ELR (cell line): ENCODE data around the gene RASGEF1C.
"Not testable (repeated sequence)": the region's sequence is repeated elsewhere in the genome, so short reads cannot be mapped to it uniquely, and the experiment has no call there.

Source experiments
- DNase-seq: peaks from one replicate; pipeline ENCODE4 v3.0.0-alpha.2; 2015; ENCODE audit warnings: low read depth

RASGEF1C gene

DNA sequence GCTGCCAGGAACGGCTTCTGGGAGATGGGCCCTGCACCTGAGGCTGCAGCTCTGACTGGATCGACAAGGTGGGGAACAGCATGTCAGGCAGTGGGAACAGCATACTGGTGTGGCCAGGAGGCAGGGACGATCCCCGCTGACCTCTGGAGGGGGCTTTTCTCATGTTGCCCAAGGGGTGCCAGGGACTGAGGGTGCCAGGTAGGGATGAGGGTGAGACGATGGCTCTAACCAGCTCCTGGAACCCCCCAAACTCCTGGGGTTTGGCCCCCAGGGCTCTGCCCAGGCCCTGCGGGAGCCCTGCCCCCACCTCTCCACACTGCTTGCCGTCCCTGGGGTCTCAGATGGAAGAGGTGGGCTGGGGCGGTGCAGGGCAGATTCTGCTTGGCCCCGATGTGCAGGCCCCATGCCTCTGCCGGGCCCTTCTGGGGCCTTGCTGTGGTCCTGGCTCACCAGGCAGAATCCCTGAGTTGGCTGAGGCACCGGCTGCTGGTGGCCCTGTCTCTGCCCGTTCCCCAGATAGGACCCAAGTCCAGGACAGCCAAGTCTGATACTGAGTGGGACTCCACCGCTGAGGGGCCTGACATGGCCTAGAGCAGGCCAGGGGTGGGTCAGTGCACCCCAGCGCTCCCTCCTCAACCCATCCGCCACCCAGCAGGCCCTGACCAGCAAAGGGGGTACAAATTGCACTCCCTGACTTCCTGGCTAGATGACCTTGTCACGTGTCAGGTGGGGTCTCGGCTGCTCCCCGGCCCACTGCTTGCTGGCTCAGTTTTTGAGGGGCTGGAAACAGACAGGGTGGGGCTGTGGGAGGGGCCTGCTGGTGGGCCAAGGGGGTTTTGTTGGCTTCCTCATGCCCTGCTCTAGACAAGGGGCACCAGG is 109.0 kb downstream of the RASGEF1C start:
- DNase-seq: no peak

DNA sequence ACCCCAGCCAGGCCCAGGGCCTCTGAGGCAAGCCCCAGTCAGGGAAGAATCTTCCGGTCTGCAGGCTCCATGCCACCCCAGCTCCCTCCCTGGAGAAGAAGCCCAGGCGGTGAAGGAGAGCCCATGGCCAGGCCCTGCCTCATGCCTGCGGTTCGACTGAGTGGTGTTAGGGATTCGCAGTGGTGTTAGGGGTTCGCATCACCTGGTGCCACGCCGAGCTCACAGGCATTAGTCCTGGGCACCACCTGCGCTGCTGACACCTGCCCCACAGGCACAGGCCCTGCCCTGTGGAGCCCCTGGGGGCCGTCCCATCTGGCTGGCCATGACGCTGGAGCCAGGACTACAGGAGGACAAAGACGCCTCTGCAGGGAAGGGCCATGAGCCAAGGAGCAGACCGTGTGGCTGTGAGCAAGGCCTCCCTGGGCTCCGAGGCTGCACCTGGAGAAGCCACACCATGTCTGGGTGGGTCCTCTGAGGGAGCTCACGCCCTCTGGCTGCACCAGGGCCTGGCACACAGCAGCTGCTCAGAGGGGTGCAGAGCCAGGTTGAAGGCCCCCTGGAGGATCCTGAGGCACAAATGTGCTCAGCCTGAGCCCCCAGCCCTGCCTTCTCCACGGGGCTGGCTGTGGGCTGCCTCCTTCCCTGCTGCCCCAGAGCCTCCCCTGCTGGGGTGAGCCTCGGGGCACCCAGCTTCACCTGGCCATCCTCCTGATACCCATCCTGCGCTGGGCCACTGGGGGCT is 109.8 kb downstream of the RASGEF1C start:
- DNase-seq: no peak

DNA sequence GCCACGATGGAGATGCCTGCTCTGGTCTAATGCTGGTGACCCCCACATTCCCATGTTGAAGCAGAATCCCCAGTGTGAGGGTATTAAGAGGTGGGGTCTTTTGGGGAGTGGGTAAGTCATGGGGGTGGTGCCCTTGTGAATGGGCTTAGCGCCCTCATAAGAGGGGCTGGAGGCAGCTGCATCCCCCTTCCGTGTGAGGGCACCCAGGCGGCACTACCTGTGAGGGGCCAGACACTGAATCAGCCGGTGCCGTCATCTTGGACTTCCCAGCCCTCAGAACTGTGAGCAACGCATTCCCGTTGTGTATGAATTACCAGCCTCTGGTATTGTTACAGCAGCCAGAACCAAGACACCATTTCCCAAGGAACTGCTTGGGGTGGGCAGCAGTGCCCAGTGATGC is 110.5 kb downstream of the RASGEF1C start:
- DNase-seq: no peak

- no peak for DNase-seq
Measured at GRCh38 chr5:180097926-180098325, 111.1 kb downstream of the RASGEF1C start.

DNA sequence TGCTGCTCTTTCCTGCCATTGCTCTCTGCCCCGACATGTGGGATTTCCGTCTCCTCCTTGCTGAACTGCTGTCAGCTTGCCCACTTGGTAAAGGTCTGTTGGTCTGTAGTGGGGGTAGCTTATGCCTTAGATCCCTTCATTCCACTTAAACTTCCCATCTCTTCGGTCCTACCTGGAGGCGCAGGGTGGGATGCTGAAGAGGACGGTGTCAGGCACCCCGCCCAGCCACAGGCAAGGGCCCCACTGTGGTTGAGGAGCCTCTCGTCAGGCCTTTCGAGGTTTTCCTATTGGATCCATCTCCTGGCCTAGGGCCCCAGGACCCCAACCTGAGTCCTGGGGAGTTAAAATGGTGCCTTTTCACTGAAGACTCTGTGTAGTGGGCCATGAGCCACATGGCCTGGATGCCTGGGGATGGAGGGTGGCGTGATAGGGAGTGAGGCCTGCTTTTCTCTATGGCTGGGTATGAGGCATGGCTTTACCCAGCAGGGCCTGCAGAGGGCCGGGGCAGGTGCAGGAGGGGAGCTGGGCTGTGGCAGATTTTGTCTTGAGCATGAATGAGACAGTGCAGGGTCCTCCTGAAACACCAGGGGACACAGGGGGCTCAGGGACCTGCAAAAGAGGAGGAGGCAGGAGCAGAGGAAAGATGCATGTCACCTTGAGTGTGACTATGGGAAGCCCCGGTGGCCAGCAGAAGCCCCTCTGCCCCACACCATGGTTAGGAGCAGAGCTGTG is 111.7 kb downstream of the RASGEF1C start:
- DNase-seq: no peak

DNA sequence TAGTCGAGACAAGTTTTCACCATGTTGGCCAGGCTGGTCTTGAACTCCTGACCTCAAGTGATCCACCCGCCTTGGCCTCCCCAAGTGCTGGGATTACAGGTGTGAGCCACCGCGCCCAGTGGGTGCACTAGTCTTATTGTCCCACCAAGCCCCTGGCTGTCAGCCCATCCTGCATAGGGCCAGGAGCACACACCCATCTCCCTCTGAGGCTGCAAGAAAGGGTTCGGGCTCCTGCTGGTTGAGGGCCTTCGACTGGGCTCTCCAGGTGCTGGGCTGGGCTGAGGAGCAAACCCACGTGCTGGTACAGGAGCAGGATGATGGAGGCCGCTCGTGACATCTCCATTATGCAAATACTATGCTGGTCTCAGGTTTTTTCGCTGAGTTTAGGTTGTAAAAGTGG is 112.4 kb downstream of the RASGEF1C start:
- DNase-seq: no peak

- DNase-seq: no peak
Measured at GRCh38 chr5:180095545-180095944, 113.5 kb downstream of the RASGEF1C start.

DNA sequence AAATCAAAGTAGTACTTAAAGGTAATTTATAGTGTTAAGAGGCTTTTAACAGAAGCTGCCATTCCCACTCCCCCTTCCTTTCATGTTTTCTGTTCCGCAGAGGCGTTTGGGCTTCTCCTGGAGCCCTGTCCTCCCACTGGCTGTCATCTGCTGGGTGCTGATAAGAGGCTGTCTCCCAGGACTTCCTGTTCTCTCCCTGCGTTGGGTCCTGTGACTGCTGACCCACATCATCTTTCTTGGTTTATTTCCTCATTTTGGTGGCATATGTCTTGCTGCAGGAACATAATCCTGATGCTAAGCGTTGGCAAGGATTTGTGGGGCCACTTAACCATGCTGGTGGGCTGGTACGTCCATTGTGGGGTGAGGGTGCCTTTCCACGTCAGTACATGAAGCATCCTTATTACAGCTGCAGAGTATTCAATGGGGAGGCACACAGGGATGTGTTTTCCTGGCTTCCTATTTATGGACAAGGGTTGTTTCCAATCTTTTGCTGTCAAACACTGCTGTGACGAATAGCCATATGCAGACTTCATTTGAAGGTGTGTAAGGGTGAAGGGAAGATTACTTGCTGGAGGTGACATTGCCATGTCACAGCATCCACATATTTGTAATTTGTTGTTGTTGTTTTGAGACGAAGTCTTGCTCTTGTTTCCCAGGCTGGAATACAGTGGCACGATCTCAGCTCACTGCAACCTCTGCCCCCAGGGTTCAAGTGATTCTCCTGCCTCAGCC is 115.2 kb downstream of the RASGEF1C start:
- DNase-seq: no peak

GRCh38 chr5:180093241-180093640 is 115.8 kb downstream of the RASGEF1C start:
- DNase-seq: no peak

GRCh38 chr5:180090769-180091546 is 118.1 kb downstream of the RASGEF1C start:
- peak; percentile 35 for DNase-seq

GRCh38 chr5:180090098-180090768 is 118.8 kb downstream of the RASGEF1C start:
- DNase-seq: peak; percentile 52

DNA sequence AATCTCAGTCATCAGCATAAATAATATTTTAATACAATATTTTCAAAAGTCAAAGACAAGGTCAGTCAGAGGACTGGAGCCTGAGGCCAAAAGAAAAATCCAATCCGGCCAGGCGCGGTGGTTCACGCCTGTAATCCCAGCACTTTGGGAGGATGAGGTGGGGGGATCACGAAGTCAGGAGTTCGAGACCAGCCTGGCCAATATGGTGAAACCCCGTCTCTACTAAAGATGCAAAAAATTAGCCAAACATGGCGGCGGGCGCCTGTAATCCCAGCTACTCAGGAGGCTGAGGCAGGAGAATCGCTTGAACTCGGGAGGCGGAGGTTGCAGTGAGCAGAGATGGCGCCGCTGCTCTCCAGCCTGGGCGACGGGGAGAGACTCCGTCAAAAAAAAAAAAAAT is 119.4 kb downstream of the RASGEF1C start:
- DNase-seq: not testable (repeated sequence)

DNA sequence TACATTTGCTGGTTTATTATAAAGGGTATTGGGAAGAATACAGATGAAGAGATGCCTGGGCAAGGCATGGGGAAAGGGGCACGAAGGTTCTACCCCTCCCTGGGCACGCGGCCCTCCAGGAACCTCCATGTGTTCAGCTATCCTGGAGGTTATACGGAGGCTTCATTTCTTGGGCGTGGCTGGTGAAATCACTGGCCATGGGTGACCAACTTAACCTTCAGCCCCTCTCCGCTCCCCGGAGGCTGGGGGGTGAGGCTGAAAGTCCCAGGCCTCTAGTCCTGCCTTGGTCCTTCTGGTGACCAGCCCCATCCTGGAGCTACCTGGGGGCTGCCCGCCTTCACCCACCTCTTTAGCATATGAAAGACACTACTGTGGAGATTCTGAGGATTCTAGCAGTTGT is 120.5 kb downstream of the RASGEF1C start:
- no peak for DNase-seq

GRCh38 chr5:180086816-180087399 is 122.1 kb downstream of the RASGEF1C start:
- no peak for DNase-seq

GRCh38 chr5:180085837-180086236 is 123.2 kb downstream of the RASGEF1C start:
- DNase-seq: no peak

GRCh38 chr5:180084638-180085561 is 124.1 kb downstream of the RASGEF1C start:
- DNase-seq: no peak

- DNase-seq: no peak
Measured at GRCh38 chr5:180083529-180084060, 125.4 kb downstream of the RASGEF1C start.

GRCh38 chr5:180082633-180083420 is 126.2 kb downstream of the RASGEF1C start:
- DNase-seq: no peak
